Natural killer cell (primary cell): ENCODE results near the gene EFNA3. TPM values are rescaled to one million over a fixed set of nuclear protein-coding genes. Genes with fewer than 3 reads are reported as not detected.

Experiments
- ATAC-seq, 3 donors: fragments of 150-1000 bp in 2 of 3; fragments of 200-7000 bp in 1 of 3; cut with Tn5 transposase; 1 replicate in 1 of 3; 2 replicates in 2 of 3; pipeline ENCODE4 v1.10.0; 2021; ENCODE audit warnings: mild to moderate bottlenecking in 2 of 3, moderate library complexity in 2 of 3
- DNase-seq, 2 donors: peaks; one replicate each; pipeline versions ENCODE4 v3.0.0 to v3.0.0-alpha.2; 2013 to 2021; ENCODE audit warnings: mixed read lengths in 1 of 2
- H3K27ac ChIP-seq: one replicate; pipeline ENCODE4 v1.5.1; 2013; ENCODE audit warnings: mild to moderate bottlenecking, low read length
- H3K27me3 ChIP-seq: one replicate; pipeline ENCODE4 v1.6.1; 2013; ENCODE audit warnings: low read length; ENCODE audit not compliant: control insufficient read depth, insufficient read depth
- H3K36me3 ChIP-seq: one replicate; pipeline ENCODE4 v1.6.1; 2013; ENCODE audit warnings: low read length; ENCODE audit not compliant: control insufficient read depth, insufficient read depth
- H3K4me1 ChIP-seq: one replicate; pipeline ENCODE4 v1.6.1; 2013; ENCODE audit warnings: low read length; ENCODE audit not compliant: control insufficient read depth, insufficient read depth
- H3K4me3 ChIP-seq: one replicate; pipeline ENCODE4 v1.5.1; 2013; ENCODE audit warnings: low read length
- H3K9me3 ChIP-seq: one replicate; pipeline ENCODE4 v1.6.1; 2013; ENCODE audit warnings: low read length; ENCODE audit not compliant: control insufficient read depth, insufficient read depth
- H3K27ac Mint-ChIP-seq, 2 donors: one replicate each; pipeline ENCODE4 v1.8.0; 2022; ENCODE audit warnings: mild to moderate bottlenecking in 2 of 2, mixed read lengths in 2 of 2, moderate library complexity in 1 of 2
- H3K27me3 Mint-ChIP-seq, 2 donors: one replicate each; pipeline ENCODE4 v1.8.0; 2022; ENCODE audit warnings: low read depth in 2 of 2, mixed read lengths in 2 of 2
- H3K36me3 Mint-ChIP-seq: one replicate; pipeline ENCODE4 v1.8.0; 2022; ENCODE audit warnings: mixed read lengths
- H3K4me1 Mint-ChIP-seq, 2 donors: one replicate each; pipeline ENCODE4 v1.8.0; 2022; ENCODE audit warnings: mixed read lengths in 2 of 2
- H3K4me3 Mint-ChIP-seq: one replicate; pipeline ENCODE4 v1.8.0; 2022; ENCODE audit warnings: mild to moderate bottlenecking, moderate library complexity, mixed read lengths
- H3K9me3 Mint-ChIP-seq, 2 donors: one replicate each; pipeline ENCODE4 v1.8.0; 2022; ENCODE audit warnings: mixed read lengths in 2 of 2
- CTCF ChIP-seq: fragments of 200-600 bp; IDR thresholded peaks from one replicate; pipeline ENCODE4 v1.8.0; 2022; ENCODE audit warnings: antibody characterized with exemption
- whole genome bisulfite sequencing: methylation state at CpG from one replicate; pipeline ENCODE4 v1.1.7; 2013; ENCODE audit warnings: missing lambda C conversion rate; ENCODE audit not compliant: insufficient coverage; 5-methylcytosine and 5-hydroxymethylcytosine counted together
- intact Hi-C: fragments of 100-400 bp; cut with micrococcal nuclease; formaldehyde crosslinking; loops from one replicate; pipeline ENCODE4 v1.14.2; 2022
- total RNA-seq, 4 donors: library from RNA; stranded (reverse); fragments of 120-200 nt in 1 of 4; gene quantifications; one replicate each; pipeline versions ENCODE4 v1.2.3 to v1.2.4, GENCODE V29; 2013 to 2022

Gene EFNA3
- total RNA-seq, 3 donors from 2014 or later (not counting 1 experiment from before 2014, with no cell fraction given) = 0.52 to 1.1 (median 0.68) TPM

GRCh38 chr1:155086856-155087535 is 8.4 kb downstream of the EFNA3 start:
- H3K27me3 ChIP-seq = peaks cover 25% of the 10 kb centered on the region
- Mint-ChIP-seq H3K27me3 (peaks cover 6 to 16% of the 10 kb centered on the region in 2 donors), H3K36me3 (no peaks in the 10 kb centered on the region), H3K4me1 (peaks cover 21 to 37% of the 10 kb centered on the region in 2 donors), H3K9me3 (no peaks in the 10 kb centered on the region), H3K27ac (no peak overlapping the region), H3K4me3 (no peak overlapping the region)
- WGBS = 83% methylated on average over 5 of the region's 8 CpGs
- no peak for TF ChIP-seq CTCF
- H3K4me1 ChIP-seq = peaks cover 41% of the 10 kb centered on the region
- no peak overlapping the region for H3K27ac ChIP-seq
- intact Hi-C loops = no loop called here
- no peaks in the 10 kb centered on the region for H3K9me3 ChIP-seq
- no peak overlapping the region for H3K4me3 ChIP-seq
- DNase-seq (peak in 1 of 2 donors; percentile 4), ATAC-seq (no peak)
- H3K36me3 ChIP-seq = no peaks in the 10 kb centered on the region

GRCh38 chr1:155091071-155092051 is 12.7 kb downstream of the EFNA3 start:
- TF ChIP-seq CTCF = peak; percentile 97
- H3K4me3 Mint-ChIP-seq = no peak overlapping the region
- intact Hi-C loops = loop anchor here (1.0 to 5.0 kb wide), 2 partner anchors 36 to 77 kb away; partner anchors contain the start of gene EFNA1

GRCh38 chr1:155092131-155092530 is 13.5 kb downstream of the EFNA3 start:
- DNase-seq = no peak
- 91% methylated on average over 6 of the region's 6 CpGs for WGBS

More at GRCh38 chr1:155091071-155092051, 12.7 kb downstream of the EFNA3 start:
- H3K4me1 Mint-ChIP-seq = peaks cover 0 to 2% of the 10 kb centered on the region in 2 donors
- no peaks in the 10 kb centered on the region for H3K36me3 Mint-ChIP-seq
- H3K4me1 ChIP-seq = peaks cover 10% of the 10 kb centered on the region
- ATAC-seq = peak; percentile 75 to 97 (median 90)
- no peaks in the 10 kb centered on the region for H3K9me3 Mint-ChIP-seq
- H3K9me3 ChIP-seq = no peaks in the 10 kb centered on the region
- peak; percentile 76 to 89 for DNase-seq
- no peak overlapping the region for H3K27ac Mint-ChIP-seq
- H3K27me3 Mint-ChIP-seq = peaks cover 5 to 19% of the 10 kb centered on the region in 2 donors
- no peaks in the 10 kb centered on the region for H3K36me3 ChIP-seq
- H3K27ac ChIP-seq = no peak overlapping the region
- H3K27me3 ChIP-seq = no peaks in the 10 kb centered on the region
- 26% methylated on average over 29 of the region's 29 CpGs for WGBS
- H3K4me3 ChIP-seq = no peak overlapping the region

More at GRCh38 chr1:155092131-155092530, 13.5 kb downstream of the EFNA3 start:
- H3K9me3 ChIP-seq = no peaks in the 10 kb centered on the region
- H3K4me3 ChIP-seq = no peak overlapping the region
- no peak overlapping the region for H3K27ac ChIP-seq
- TF ChIP-seq CTCF = no peak
- no peak for ATAC-seq
- no peaks in the 10 kb centered on the region for H3K36me3 ChIP-seq
- Mint-ChIP-seq H3K4me1 (no peaks in the 10 kb centered on the region), H3K27me3 (peaks cover 5 to 20% of the 10 kb centered on the region in 2 donors), H3K4me3 (no peak overlapping the region), H3K27ac (no peak overlapping the region), H3K9me3 (no peaks in the 10 kb centered on the region), H3K36me3 (no peaks in the 10 kb centered on the region)
- intact Hi-C loops = loop anchor here (5.0 kb wide), 1 partner anchor 35 kb away; the partner anchor contains the start of gene EFNA1
- H3K4me1 ChIP-seq = peaks cover 7% of the 10 kb centered on the region
- H3K27me3 ChIP-seq = no peaks in the 10 kb centered on the region
